ENCODE results near the gene TAOK1. TPM values are rescaled to one million over a fixed set of nuclear protein-coding genes. Genes with fewer than 3 reads are reported as not detected.

Gene TAOK1
- total and polyA plus RNA-seq, 2 of the 13 experiments (the other 11 are each of a cell fraction or from before 2014, with no cell fraction given), result 14.1 to 23.0 TPM

GRCh38 chr17:29590411-29591145 lies 200.4 kb downstream of the TAOK1 start (continued):
- no peak for TF ChIP-seq HDAC6 (IDR thresholded peaks at IDR 0.05; ENCODE audit: low read depth, low read length)
- no peak for TF ChIP-seq ZNF468 (CRISPR knock-in tag; IDR thresholded peaks at IDR 0.05)
- TF ChIP-seq SAFB2 (CRISPR knock-in tag; IDR thresholded peaks at IDR 0.05; ENCODE audit: borderline replicate concordance, low read depth), result no peak
- TF ChIP-seq MEIS1 (CRISPR knock-in tag; IDR thresholded peaks at IDR 0.05; ENCODE audit: borderline replicate concordance), result no peak
- no peak for TF ChIP-seq CEBPG (CRISPR knock-in tag; IDR thresholded peaks at IDR 0.05)
- no peak for TF ChIP-seq ZNF737 (CRISPR knock-in tag; IDR thresholded peaks at IDR 0.05; ENCODE audit: borderline replicate concordance)
- no peak for TF ChIP-seq ZFP36L2 (CRISPR knock-in tag; IDR thresholded peaks at IDR 0.05)
- TF ChIP-seq ZSCAN25 (CRISPR knock-in tag; IDR thresholded peaks at IDR 0.05), result no peak
- TF ChIP-seq, protein P1, sequence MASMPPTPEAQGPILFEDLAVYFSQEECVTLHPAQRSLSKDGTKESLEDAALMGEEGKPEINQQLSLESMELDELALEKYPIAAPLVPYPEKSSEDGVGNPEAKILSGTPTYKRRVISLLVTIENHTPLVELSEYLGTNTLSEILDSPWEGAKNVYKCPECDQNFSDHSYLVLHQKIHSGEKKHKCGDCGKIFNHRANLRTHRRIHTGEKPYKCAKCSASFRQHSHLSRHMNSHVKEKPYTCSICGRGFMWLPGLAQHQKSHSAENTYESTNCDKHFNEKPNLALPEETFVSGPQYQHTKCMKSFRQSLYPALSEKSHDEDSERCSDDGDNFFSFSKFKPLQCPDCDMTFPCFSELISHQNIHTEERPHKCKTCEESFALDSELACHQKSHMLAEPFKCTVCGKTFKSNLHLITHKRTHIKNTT (CRISPR knock-in tag; IDR thresholded peaks at IDR 0.05), result no peak
- no peak for TF ChIP-seq ZNF512 (CRISPR knock-in tag; IDR thresholded peaks at IDR 0.05)
- TF ChIP-seq RBAK (CRISPR knock-in tag; IDR thresholded peaks at IDR 0.05), result peak; percentile 41; the same call in 1 of the 2 replicates
- no peak for TF ChIP-seq ZNF333 (CRISPR knock-in tag; IDR thresholded peaks at IDR 0.05; ENCODE audit: borderline replicate concordance)
- no peak for TF ChIP-seq ZNF33B (CRISPR knock-in tag; IDR thresholded peaks at IDR 0.05)
- TF ChIP-seq DZIP1 (CRISPR knock-in tag; IDR thresholded peaks at IDR 0.05), result 0 out of 2 replicates have a peak, but pooled peaks have one; percentile 65
- TF ChIP-seq, protein P2, sequence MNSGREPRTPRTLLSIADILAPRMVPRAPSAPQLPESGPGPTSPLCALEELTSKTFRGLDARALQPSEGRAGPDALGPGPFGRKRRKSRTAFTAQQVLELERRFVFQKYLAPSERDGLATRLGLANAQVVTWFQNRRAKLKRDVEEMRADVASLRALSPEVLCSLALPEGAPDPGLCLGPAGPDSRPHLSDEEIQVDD (CRISPR knock-in tag; IDR thresholded peaks at IDR 0.05; ENCODE audit: borderline replicate concordance), result no peak
- TF ChIP-seq, protein P3, sequence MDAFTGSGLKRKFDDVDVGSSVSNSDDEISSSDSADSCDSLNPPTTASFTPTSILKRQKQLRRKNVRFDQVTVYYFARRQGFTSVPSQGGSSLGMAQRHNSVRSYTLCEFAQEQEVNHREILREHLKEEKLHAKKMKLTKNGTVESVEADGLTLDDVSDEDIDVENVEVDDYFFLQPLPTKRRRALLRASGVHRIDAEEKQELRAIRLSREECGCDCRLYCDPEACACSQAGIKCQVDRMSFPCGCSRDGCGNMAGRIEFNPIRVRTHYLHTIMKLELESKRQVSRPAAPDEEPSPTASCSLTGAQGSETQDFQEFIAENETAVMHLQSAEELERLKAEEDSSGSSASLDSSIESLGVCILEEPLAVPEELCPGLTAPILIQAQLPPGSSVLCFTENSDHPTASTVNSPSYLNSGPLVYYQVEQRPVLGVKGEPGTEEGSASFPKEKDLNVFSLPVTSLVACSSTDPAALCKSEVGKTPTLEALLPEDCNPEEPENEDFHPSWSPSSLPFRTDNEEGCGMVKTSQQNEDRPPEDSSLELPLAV (CRISPR knock-in tag; conservative IDR thresholded peaks at IDR 0.05; ENCODE audit: low read depth), result no peak
- TF ChIP-seq NFRKB (IDR thresholded peaks at IDR 0.05), result no peak
- TF ChIP-seq ZBTB43 (CRISPR knock-in tag; conservative IDR thresholded peaks at IDR 0.05), result no peak
- no peak for TF ChIP-seq CCAR2 (optimal IDR thresholded peaks at IDR 0.05; ENCODE audit: low read depth, low read length)
- TF ChIP-seq ZNF224 (CRISPR knock-in tag; IDR thresholded peaks at IDR 0.05), result peak; percentile 75; the same call in 1 of the 2 replicates

Measured in HepG2 (cell line).